Keratinocyte (primary cell): Measurements from ENCODE around the gene WWC2. TPM values are rescaled to one million over a fixed set of nuclear protein-coding genes. Genes with fewer than 3 reads are reported as not detected.

Source experiments
- DNase-seq: peaks from one replicate; pipeline ENCODE4 v3.0.0-alpha.2; 2011; ENCODE audit warnings: low read depth, missing footprints, low spot score
- FAIRE-seq: peaks from 2 replicates; lab custom pipeline; 2011; peaks lifted over from hg19 to GRCh38; lab: Jason Lieb, UNC
- H2AFZ ChIP-seq: 2 replicates; pipeline ENCODE4 v1.6.0; 2012; ENCODE audit warnings: low read length, control low read depth, inconsistent platforms; ENCODE audit not compliant: control insufficient read depth
- H3K27ac ChIP-seq: 2 replicates; pipeline ENCODE4 v1.5.1; 2011; ENCODE audit warnings: low read length; ENCODE audit not compliant: control insufficient read depth, insufficient read depth
- H3K27me3 ChIP-seq: 3 replicates; pipeline ENCODE4 v1.6.0; 2011; ENCODE audit warnings: low read length; ENCODE audit not compliant: control insufficient read depth, insufficient read depth; ENCODE audit errors: extremely low read depth
- H3K36me3 ChIP-seq, 2 experiments: 2 replicates in 1 of 2; 3 replicates in 1 of 2; pipeline ENCODE4 v1.5.1; 2011; ENCODE audit warnings: low read length in 2 of 2, mild to moderate bottlenecking in 1 of 2; ENCODE audit not compliant: control insufficient read depth in 2 of 2, insufficient read depth in 2 of 2; ENCODE audit errors: extremely low read depth in 1 of 2
- H3K4me1 ChIP-seq: 3 replicates; pipeline ENCODE4 v1.5.1; 2011; ENCODE audit warnings: low read length; ENCODE audit not compliant: control insufficient read depth, insufficient read depth; ENCODE audit errors: extremely low read depth
- H3K4me2 ChIP-seq: 3 replicates; pipeline ENCODE4 v1.6.0; 2011; ENCODE audit warnings: low read depth, low read length; ENCODE audit not compliant: control insufficient read depth, insufficient read depth; ENCODE audit errors: extremely low read depth
- H3K4me3 ChIP-seq, 3 experiments: fragments of 200-600 bp in 1 of 3; sonication (generic) in 1 of 3; 2 replicates in 2 of 3; 3 replicates in 1 of 3; pipeline ENCODE4 v1.5.1; 2011 to 2016; ENCODE audit warnings: low read length in 3 of 3, mild to moderate bottlenecking in 3 of 3, control low read depth in 2 of 3, inconsistent platforms in 1 of 3, low read depth in 1 of 3, mixed read lengths in 1 of 3, mixed run types in 1 of 3, moderate library complexity in 1 of 3; ENCODE audit not compliant: control insufficient read depth in 2 of 3, insufficient read depth in 2 of 3; ENCODE audit errors: extremely low read depth in 1 of 3
- H3K79me2 ChIP-seq: 2 replicates; pipeline ENCODE4 v1.6.0; 2012; ENCODE audit warnings: low read length; ENCODE audit not compliant: control insufficient read depth, insufficient read depth
- H3K9ac ChIP-seq: 3 replicates; pipeline ENCODE4 v1.6.0; 2011; ENCODE audit warnings: low read length; ENCODE audit not compliant: control insufficient read depth, insufficient read depth; ENCODE audit errors: extremely low read depth
- H3K9me1 ChIP-seq: 3 replicates; pipeline ENCODE4 v1.6.0; 2011; ENCODE audit warnings: low read length; ENCODE audit not compliant: control insufficient read depth, insufficient read depth; ENCODE audit errors: extremely low read depth
- H3K9me3 ChIP-seq: 2 replicates; pipeline ENCODE4 v1.5.1; 2012; ENCODE audit warnings: low read depth, low read length; ENCODE audit not compliant: control insufficient read depth
- H4K20me1 ChIP-seq: 3 replicates; pipeline ENCODE4 v1.6.0; 2011; ENCODE audit warnings: low read length; ENCODE audit not compliant: control insufficient read depth, insufficient read depth; ENCODE audit errors: extremely low read depth
- CTCF ChIP-seq, 3 experiments: IDR thresholded peaks in 1 of 3; conservative IDR thresholded peaks in 1 of 3; optimal IDR thresholded peaks in 1 of 3; 2 replicates in 2 of 3; 3 replicates in 1 of 3; pipeline versions ENCODE3 to v1.5.1; 2011; ENCODE audit warnings: low read length in 3 of 3, mild to moderate bottlenecking in 3 of 3, moderate library complexity in 2 of 3, control low read depth in 1 of 3, inconsistent platforms in 1 of 3; ENCODE audit not compliant: insufficient read depth in 2 of 3; ENCODE audit errors: extremely low read depth in 1 of 3
- EZH2 ChIP-seq: IDR thresholded peaks from one replicate; pipeline ENCODE4 v1.6.1; 2012; ENCODE audit warnings: inconsistent platforms, mild to moderate bottlenecking, low read length, moderate library complexity
- dilution Hi-C: fragments of 300-500 bp; cut with MboI; formaldehyde crosslinking; loops from one replicate; pipeline ENCODE4 v1.7.0; 2020; ENCODE audit warnings: low sequenced_read_pairs; ENCODE audit not compliant: extremely low pct_ligation_motif_present
- polyA plus RNA-seq, 5 experiments: library from polyadenylated mRNA; depleted of rRNA in 3 of 5; stranded (reverse) in 3 of 5; stranded (forward) in 1 of 5; unstranded in 1 of 5; fragments of >200 nt; gene quantifications; 1 replicate in 1 of 5; 2 replicates in 3 of 5; 3 replicates in 1 of 5; pipeline versions ENCODE4 v1.2.1 to v1.2.3, GENCODE V29; 2011 to 2012; ENCODE audit warnings: missing spikeins in 2 of 5, low read depth in 1 of 5, low replicate concordance in 1 of 5

The WWC2 gene
- polyA plus RNA-seq, 1 donor (not counting 4 experiments of a cell fraction or from before 2014, with no cell fraction given), result 15.4 TPM

- no peaks in the 10 kb centered on the region for H3K4me1 ChIP-seq
- H3K27ac ChIP-seq, result no peak overlapping the region
- no peak overlapping the region for H3K4me3 ChIP-seq
- H3K4me2 ChIP-seq, result no peak overlapping the region
- peaks cover 14 to 15% of the 10 kb centered on the region in 2 experiments for H3K36me3 ChIP-seq
- FAIRE-seq, result no peak
- no peaks in the 10 kb centered on the region for H4K20me1 ChIP-seq
- no peaks in the 10 kb centered on the region for H3K27me3 ChIP-seq
- dilution Hi-C loops, result loop anchor here (25.0 kb wide), 1 partner anchor 316 kb away; no protein-coding TSS in a partner anchor
- no peak overlapping the region for H2AFZ ChIP-seq
- no peak for DNase-seq
- H3K79me2 ChIP-seq, result no peaks in the 10 kb centered on the region
- TF ChIP-seq CTCF (optimal IDR thresholded peaks at IDR 0.05 in 1 of 3, IDR thresholded peaks at IDR 0.05 in 1 of 3, conservative IDR thresholded peaks at IDR 0.05 in 1 of 3; ENCODE audit: extremely low read depth in 1 of 3, insufficient read depth in 2 of 3, low read length in 3 of 3) (no peak), EZH2 (no peak)
- H3K9me1 ChIP-seq, result no peaks in the 10 kb centered on the region
- H3K9ac ChIP-seq, result no peak overlapping the region
- no peaks in the 10 kb centered on the region for H3K9me3 ChIP-seq
Measured at GRCh38 chr4:183253451-183253850, 154.4 kb downstream of the WWC2 start.

GRCh38 chr4:183254162-183254561, 155.1 kb downstream of the WWC2 start:
- no peaks in the 10 kb centered on the region for H3K9me1 ChIP-seq
- dilution Hi-C loops, result loop anchor here (25.0 kb wide), 1 partner anchor 317 kb away; no protein-coding TSS in a partner anchor
- no peak overlapping the region for H3K9ac ChIP-seq
- H3K4me3 ChIP-seq, result no peak overlapping the region
- no peaks in the 10 kb centered on the region for H3K79me2 ChIP-seq
- H3K4me2 ChIP-seq, result no peak overlapping the region
- H3K27ac ChIP-seq, result no peak overlapping the region
- H3K27me3 ChIP-seq, result no peaks in the 10 kb centered on the region
- no peaks in the 10 kb centered on the region for H4K20me1 ChIP-seq
- FAIRE-seq (no peak), DNase-seq (no peak)
- H2AFZ ChIP-seq, result no peak overlapping the region
- no peaks in the 10 kb centered on the region for H3K4me1 ChIP-seq
- peaks cover 14 to 15% of the 10 kb centered on the region in 2 experiments for H3K36me3 ChIP-seq
- no peaks in the 10 kb centered on the region for H3K9me3 ChIP-seq
- TF ChIP-seq EZH2 (no peak), CTCF (optimal IDR thresholded peaks at IDR 0.05 in 1 of 3, IDR thresholded peaks at IDR 0.05 in 1 of 3, conservative IDR thresholded peaks at IDR 0.05 in 1 of 3; ENCODE audit: extremely low read depth in 1 of 3, insufficient read depth in 2 of 3, low read length in 3 of 3) (no peak)
